HUDEP-2 (cell line): Measurements from ENCODE around the gene ADGRG6.

Source experiments
- DNase-seq, 76 experiments: peaks; one replicate each; lab custom pipeline; 2025; ENCODE audit not compliant: unreplicated experiment in 76 of 76; lab: John Stamatoyannopoulos, UW

Gene ADGRG6

GRCh38 chr6:142373268-142374090 lies 71.7 kb downstream of the ADGRG6 start:
- no peak for DNase-seq

DNA sequence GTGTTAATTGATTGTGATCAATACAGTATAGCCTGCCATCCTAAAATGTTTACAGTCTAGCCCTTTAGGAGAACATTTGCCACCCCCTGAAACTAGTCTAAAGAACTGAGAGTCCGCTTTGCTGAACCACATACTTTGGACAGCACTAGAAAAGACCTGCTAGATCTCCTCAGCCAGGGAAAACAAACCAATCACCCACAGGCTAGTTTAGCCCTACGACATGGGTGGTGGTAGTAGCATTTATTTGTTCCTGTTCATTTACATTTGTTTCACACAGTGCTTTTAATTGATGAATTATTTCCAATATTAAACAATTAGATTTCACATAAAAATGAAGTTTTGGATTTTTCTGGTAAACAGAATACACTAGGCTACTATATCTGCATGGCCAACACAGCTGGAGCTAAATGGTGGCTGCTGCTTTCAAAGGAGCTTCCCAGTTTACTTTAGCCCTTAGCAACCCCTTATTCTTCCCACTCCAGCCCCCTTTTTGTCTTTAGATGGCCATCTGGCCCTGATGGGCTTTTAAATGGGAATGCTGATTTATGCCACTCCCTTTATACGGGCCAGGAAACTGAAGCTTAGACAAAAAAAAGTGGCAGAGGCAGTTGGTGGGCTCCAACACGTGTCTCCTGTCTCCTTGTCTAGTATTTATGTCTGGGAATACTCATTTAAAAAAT lies 72.4 kb downstream of the ADGRG6 start:
- no peak for DNase-seq

DNA sequence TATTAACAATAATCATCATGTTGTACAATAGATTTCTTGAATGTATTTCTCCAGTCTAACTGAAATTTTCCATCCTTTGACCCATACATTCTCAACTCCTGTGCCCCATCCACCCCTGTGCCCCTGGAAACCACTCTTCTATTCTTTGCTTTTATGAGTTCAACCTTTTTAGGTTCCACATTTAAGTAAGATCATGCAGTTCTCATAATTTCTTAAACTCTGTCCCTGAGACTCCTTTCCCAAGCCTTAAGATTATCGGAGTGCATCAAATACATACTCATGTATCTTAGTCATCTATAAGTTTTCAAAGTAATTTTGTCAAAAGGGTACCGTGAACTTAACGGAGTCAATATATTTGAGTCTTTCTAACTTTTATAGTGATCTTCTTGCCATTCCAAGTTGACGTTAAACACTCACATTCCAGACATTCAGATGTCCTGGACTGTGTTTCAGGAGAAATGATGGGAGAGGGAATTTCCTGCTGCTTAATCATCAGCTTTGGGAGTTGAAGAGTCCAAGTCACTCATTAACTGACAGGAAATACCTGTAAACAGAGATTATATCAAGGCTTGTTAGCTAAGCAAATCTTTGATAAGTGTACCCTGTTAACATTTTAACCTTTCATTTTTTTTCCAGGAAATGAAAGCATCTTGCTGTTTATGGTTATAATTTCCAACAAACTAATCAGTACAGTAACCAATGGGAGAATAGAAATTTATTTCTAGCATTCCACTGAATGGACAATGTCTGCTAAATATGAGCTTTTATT lies 73.3 kb downstream of the ADGRG6 start:
- DNase-seq = no peak

DNA sequence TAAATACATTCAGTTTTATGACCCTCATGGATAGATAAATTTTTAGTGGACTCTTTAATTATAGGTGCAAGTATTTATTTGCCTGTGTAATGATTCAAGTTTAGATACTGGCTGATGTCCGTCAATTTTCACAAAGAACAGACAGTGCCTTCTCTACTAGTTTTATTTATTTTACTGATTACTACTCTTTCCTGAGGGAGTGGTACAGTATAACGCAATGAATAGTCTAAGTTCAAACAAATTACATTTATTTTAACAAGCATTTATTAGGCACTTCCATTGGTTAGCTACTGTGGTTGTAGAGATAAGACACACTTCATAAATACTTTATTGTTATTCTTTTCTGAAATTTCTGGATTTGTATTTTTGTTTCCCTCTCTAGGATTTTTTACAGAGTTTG lies 74.3 kb downstream of the ADGRG6 start:
- no peak for DNase-seq

DNA sequence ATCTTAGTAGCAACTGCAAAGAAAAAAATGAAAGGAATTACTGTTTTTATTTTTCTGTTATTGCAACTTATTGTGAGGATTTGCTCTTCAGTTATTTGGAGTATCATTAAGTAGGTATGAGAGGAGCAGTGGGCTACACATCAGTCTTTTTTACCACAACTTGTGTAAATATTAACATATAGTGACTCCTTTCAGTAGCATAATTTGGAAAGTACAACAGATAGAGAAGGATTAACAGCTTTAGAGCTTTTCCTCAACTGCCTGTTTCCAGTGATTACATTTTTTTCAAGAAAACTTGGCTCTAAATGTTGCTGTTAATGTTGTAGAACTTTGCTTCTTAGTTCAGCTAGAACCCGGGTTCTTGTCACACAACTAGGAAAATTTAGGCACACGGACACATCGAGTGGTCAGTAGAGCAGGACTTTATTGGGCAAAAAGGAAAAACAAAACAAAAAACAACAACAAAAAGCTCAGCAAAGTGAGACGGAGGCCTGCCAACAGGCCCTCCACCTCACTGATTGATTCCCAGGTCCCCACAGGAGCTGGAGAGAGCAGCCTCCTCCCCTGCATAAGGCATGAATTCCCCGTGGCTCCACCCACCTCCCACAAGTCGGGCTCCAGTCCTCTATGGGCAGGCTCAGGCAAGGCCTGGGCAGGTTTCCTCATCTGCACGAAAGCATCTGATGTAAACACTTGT lies 75.1 kb downstream of the ADGRG6 start:
- DNase-seq = no peak

DNA sequence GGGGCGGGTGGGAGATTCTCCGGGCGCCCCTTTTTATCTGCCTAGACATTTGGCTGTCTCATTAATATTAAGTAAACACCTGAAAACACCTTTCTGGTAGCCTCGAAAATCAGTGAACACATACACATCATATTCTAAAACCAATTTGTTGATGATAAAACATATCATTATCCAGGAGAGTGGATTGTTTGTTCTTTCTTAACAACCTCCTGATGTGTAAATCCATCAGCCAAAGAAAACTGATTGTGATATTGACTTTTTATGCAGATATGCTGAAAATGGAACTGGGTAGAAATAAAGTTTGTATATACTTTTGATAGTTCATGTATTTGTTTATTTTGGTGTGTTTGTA lies 75.7 kb downstream of the ADGRG6 start:
- DNase-seq = no peak

- no peak for DNase-seq
These were observed 76.5 kb downstream of the ADGRG6 start for GRCh38 chr6:142378138-142378875.

GRCh38 chr6:142380626-142381025 lies 78.8 kb downstream of the ADGRG6 start:
- no peak for DNase-seq

GRCh38 chr6:142381181-142381580 lies 79.4 kb downstream of the ADGRG6 start:
- DNase-seq = no peak

GRCh38 chr6:142381845-142382378 lies 80.1 kb downstream of the ADGRG6 start:
- no peak for DNase-seq

- no peak for DNase-seq
These were observed 82.9 kb downstream of the ADGRG6 start for GRCh38 chr6:142384519-142385254.

DNA sequence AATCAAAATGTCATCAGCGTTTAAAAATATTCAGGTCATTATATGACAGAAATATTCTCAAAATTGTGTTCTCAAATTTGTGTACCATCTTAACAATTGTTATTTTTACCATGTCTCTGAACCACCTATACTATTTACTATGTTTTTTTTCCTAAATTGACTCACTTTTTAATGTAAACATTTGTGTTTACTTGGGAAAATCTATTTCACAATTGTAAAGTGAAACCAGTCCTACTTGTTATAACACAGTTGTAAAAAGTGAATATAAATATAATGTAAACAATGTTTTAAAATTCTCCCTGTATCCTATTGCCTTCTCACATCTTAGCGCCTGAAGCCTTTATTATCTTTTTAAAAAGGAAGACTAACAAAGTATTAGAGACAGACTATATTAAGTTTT lies 83.5 kb downstream of the ADGRG6 start:
- DNase-seq = no peak

DNA sequence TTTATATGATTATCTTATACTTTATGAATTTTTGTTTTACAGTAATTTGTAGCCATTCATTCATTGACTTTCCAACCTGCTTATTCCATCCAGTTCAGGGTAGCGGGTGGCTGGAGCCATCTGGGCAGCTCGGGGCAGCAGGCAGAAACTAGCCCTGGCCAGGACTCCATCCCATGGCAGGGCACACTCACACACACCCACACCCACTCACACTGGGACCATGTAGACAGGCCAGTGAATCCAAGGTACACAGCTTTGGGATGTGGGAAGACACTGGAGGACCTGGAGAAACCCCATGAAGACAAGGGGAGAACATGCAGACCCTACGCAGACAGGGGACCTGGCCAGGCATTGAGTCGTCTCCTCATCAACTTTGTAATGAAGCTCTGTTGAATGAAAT lies 84.8 kb downstream of the ADGRG6 start:
- DNase-seq = no peak

- DNase-seq = peak in 4 of 76 experiments; percentile 5 to 32 (median 10)
These were observed 86.4 kb downstream of the ADGRG6 start for GRCh38 chr6:142387997-142388815.

DNA sequence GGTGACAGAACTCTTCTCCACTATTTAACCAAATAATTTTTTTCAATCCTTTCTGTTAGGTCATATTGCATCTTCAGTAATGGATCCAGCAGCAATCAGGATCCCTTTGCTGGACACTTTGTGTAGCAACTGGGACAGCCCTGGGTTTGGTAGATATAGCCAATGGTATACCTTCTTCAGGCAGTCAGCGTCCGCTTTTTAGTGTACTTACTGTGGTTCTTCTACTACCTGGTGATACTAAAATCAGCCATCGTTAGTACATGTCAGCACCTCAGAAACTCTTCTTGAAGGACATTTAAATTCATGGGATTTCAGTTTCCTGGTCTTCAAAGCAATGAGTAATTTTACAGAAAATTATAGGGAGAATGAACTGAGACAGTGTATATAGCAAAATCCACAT lies 93.5 kb downstream of the ADGRG6 start:
- DNase-seq = no peak

- no peak for DNase-seq
These were observed 94.0 kb downstream of the ADGRG6 start for GRCh38 chr6:142395768-142396231.

DNA sequence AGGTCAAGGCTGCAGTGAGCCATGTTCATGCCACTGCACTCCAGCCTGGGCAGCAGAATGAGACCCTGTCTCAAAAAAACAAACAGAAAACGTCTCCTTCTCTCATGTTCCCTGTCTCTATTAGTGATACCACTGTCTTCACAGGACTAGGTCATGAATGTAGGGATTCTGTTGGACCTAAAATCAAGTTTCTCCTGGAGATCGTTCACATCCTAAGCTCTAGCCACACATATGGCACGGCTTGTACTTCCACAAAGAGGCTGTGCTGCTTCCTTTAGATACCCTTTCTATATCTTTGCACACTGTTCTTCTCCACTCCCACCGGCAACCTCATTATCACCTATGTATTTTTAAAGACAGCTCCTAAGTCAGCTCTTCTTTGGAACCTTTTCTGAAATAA lies 96.5 kb downstream of the ADGRG6 start:
- DNase-seq = no peak

- DNase-seq = no peak
These were observed 97.9 kb downstream of the ADGRG6 start for GRCh38 chr6:142399739-142400138.
